WERI-Rb-1 (cell line): ENCODE data around the gene CLEC16A.
"Not testable (repeated sequence)": the region's sequence is repeated elsewhere in the genome, so short reads cannot be mapped to it uniquely, and the experiment has no call there.

Experiments used
- DNase-seq: peaks from one replicate; pipeline ENCODE4 v3.0.0-alpha.2; 2020
- H3K27ac ChIP-seq: fragments of 250-450 bp; sonication (Bioruptor Pico); 2 replicates; pipeline ENCODE4 v1.5.1; 2020; ENCODE audit warnings: mild to moderate bottlenecking, moderate library complexity
- H3K27me3 ChIP-seq: fragments of 250-450 bp; sonication (Bioruptor Pico); 2 replicates; pipeline ENCODE4 v1.5.1; 2021; ENCODE audit warnings: mild to moderate bottlenecking, low read depth, moderate library complexity; ENCODE audit not compliant: insufficient read depth, severe bottlenecking
- H3K36me3 ChIP-seq: fragments of 250-450 bp; sonication (Bioruptor Pico); 2 replicates; pipeline ENCODE4 v1.5.1; 2020; ENCODE audit warnings: mild to moderate bottlenecking, moderate library complexity
- H3K4me3 ChIP-seq: 2 replicates; pipeline ENCODE4 v1.5.1; 2011; ENCODE audit warnings: low read depth, mild to moderate bottlenecking, control low read depth, low read length
- H3K9me3 ChIP-seq: fragments of 250-450 bp; sonication (Bioruptor Pico); 2 replicates; pipeline ENCODE4 v1.5.1; 2021; ENCODE audit warnings: mild to moderate bottlenecking, moderate library complexity; ENCODE audit not compliant: severe bottlenecking
- CTCF ChIP-seq: IDR thresholded peaks from 2 replicates; pipeline ENCODE4 v1.5.1; 2011; ENCODE audit warnings: low read depth, mild to moderate bottlenecking, control low read depth, inconsistent platforms, low read length

The CLEC16A gene

GRCh38 chr16:11215935-11216556 is 271.7 kb downstream of the CLEC16A start:
- Histone ChIP-seq H3K9me3 (peaks cover 24% of the 10 kb centered on the region), H3K27ac (no peak overlapping the region), H3K4me3 (no peak overlapping the region), H3K36me3 (no peaks in the 10 kb centered on the region), H3K27me3 (no peaks in the 10 kb centered on the region)
- no peak for DNase-seq
- no peak for TF ChIP-seq CTCF

- no peak overlapping the region for H3K4me3 ChIP-seq
- no peak overlapping the region for H3K27ac ChIP-seq
- DNase-seq, result no peak
- no peak for TF ChIP-seq CTCF
- no peaks in the 10 kb centered on the region for H3K27me3 ChIP-seq
- H3K36me3 ChIP-seq, result no peaks in the 10 kb centered on the region
- H3K9me3 ChIP-seq, result peaks cover 24% of the 10 kb centered on the region
Measured at GRCh38 chr16:11217651-11218603, 273.6 kb downstream of the CLEC16A start.

DNA sequence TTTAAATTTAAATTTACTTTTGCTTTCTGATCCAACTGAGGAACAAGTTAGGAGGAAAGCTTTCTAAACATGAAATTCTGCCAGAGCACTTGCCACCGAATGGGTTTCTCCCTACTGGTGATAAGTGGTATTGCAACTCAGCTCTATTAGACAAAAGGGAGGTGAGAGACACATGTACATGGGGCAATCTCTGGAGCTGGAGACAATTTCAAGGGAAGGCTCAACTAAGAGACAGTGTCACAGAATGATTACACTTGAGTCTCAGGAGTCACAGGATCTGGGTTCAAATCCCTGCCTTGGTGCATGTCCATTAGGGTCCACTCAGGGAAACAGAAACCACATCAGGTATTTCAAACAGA is 274.2 kb downstream of the CLEC16A start:
- TF ChIP-seq CTCF, result peak; percentile 60
- Histone ChIP-seq H3K36me3 (no peaks in the 10 kb centered on the region), H3K27ac (no peak overlapping the region), H3K27me3 (no peaks in the 10 kb centered on the region), H3K4me3 (no peak overlapping the region), H3K9me3 (peaks cover 24% of the 10 kb centered on the region)
- DNase-seq, result no peak

DNA sequence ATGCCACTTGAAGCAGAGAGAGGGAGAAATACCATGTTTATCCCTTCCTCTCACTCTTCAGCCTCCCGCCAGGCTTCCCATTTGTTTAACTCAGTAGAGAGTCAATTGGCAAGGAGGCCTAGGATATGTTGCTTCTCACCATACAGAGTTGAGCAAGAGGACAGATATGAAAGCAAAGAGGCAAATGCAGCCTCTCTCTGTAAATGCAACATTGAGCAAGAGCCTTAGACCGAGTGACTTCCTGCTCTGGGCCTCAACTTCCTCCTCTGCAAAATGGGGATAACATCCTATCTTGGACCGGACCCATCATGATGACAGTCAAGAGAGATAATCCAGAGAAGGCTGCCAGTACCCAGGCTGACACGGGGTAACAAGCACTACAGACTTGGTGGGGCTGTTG is 274.8 kb downstream of the CLEC16A start:
- Histone ChIP-seq H3K36me3 (no peaks in the 10 kb centered on the region), H3K27ac (no peak overlapping the region), H3K27me3 (no peaks in the 10 kb centered on the region), H3K4me3 (no peak overlapping the region), H3K9me3 (peaks cover 24% of the 10 kb centered on the region)
- DNase-seq, result no peak
- no peak for TF ChIP-seq CTCF

GRCh38 chr16:11220507-11220906 is 276.1 kb downstream of the CLEC16A start:
- not testable (repeated sequence) for H3K27ac ChIP-seq, H3K4me3 ChIP-seq, DNase-seq, H3K36me3 ChIP-seq, H3K27me3 ChIP-seq
- H3K9me3 ChIP-seq, result peaks cover 24% of the 10 kb centered on the region

GRCh38 chr16:11224096-11224893 is 279.9 kb downstream of the CLEC16A start:
- TF ChIP-seq CTCF, result no peak
- peaks cover under 1% of the 10 kb centered on the region for H3K9me3 ChIP-seq
- no peak overlapping the region for H3K27ac ChIP-seq
- no peak overlapping the region for H3K4me3 ChIP-seq
- DNase-seq, result no peak
- no peaks in the 10 kb centered on the region for H3K36me3 ChIP-seq
- no peaks in the 10 kb centered on the region for H3K27me3 ChIP-seq
